GM19468 (cell line): ENCODE results near the gene SACS.
"Not testable (repeated sequence)": the region's sequence is repeated elsewhere in the genome, so short reads cannot be mapped to it uniquely, and the experiment has no call there.

ENCODE experiments used
- ATAC-seq: cut with Tn5 transposase; IDR thresholded peaks from one replicate; pipeline ENCODE4 v1.9.1; 2021; ENCODE audit warnings: mild to moderate bottlenecking, moderate library complexity, moderate number of reproducible peaks; ENCODE audit not compliant: unreplicated experiment; ENCODE audit errors: extremely low read depth

The SACS gene

GRCh38 chr13:23418776-23419683, 14.5 kb downstream of the SACS start:
- no peak for ATAC-seq

GRCh38 chr13:23414682-23415081, 18.8 kb downstream of the SACS start:
- no peak for ATAC-seq

GRCh38 chr13:23411706-23412105, 21.8 kb downstream of the SACS start:
- no peak for ATAC-seq

DNA sequence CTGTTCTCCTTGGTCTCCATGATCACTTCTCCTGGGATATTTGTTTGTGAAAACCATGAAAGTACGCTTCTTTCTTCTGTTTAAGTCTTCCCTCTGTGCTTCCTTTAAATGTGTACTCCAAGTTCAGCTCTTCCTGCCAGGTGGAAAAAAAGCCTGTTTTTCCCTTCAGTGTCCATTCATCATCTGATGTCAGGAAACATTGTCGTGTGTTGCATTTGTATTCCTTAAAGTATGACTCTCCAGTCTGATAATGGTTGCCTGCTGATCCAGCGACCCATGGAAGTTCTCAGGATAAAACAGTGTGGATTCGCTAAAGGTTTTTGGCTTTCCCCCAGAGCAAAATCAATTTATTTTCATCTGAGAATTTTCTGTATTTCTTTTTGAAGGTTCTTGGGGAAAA, 22.3 kb downstream of the SACS start:
- no peak for ATAC-seq

DNA sequence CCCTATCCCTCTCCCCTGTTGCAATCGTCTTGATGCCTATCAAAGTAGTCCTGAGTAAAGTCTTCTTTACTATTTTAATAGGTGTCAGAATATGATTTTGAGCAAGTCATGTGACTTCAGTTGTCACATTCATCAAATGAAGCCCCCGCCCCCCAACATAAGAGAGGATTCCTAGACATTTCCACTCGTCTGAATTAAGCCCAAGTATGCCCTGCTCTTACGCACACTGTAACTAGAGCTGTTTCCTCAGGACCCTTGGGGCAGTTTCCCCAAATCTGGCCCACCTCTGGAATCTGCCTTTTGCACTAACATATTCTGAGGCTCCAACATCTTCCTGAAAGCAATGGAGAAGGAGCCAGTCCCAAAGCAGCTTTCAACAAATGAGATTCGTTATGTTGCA, 25.5 kb downstream of the SACS start:
- no peak for ATAC-seq

GRCh38 chr13:23401156-23401555, 32.3 kb downstream of the SACS start:
- ATAC-seq = not testable (repeated sequence)

DNA sequence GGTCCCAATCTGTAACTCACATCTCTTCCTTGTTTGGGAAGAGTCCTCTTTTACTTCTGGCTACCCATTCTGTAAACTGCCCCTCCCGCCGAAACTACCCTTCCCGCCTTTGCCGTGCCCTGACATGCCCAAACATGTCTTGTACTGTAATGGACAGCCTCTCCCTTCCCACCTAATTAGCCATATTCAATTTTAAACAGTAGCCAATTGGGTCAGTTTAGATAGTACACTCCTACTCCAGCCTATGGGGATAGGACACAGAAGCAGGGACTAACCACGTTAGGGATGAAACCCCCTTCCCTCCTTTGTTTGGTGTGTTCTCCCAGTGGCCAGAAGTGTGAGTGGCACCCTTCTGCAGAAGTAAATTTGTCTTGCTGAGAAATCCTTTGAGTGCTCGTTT, 34.2 kb downstream of the SACS start:
- ATAC-seq = no peak

- ATAC-seq = no peak
Observed at GRCh38 chr13:23394821-23395220, 38.7 kb downstream of the SACS start.

DNA sequence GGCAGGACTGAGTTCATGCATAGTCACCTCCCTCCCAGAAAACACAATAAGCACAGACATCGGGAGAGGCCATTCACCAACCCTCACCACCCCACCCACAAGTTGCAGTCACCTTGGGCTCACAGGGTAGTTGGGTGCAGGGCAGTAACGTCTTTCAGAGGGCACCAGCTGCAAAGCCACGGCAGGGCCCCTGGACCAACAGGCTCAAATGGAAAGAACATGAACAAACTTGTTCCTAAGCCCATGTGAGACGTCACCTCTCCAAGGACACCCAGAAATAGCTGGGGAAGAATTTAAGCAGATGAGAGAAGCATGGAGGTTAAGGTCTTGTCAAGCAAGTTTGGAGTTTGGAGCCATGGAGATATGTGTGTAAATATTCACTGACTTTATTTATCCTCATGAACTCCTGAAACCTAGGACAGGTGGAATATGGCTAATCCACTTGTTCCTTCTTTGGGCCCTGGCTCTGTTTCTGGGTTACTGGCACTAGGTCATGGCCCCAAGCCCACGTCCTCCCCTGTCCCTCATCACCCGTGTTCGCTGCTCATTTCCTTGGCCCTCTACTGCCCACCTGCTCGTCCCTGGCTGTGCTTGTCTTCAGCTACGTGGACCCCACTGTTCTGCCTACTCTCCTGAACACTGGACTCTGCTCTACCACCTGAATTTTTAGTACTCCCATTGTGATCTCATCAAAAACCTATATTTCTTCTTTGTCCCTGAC, 40.4 kb downstream of the SACS start:
- no peak for ATAC-seq

DNA sequence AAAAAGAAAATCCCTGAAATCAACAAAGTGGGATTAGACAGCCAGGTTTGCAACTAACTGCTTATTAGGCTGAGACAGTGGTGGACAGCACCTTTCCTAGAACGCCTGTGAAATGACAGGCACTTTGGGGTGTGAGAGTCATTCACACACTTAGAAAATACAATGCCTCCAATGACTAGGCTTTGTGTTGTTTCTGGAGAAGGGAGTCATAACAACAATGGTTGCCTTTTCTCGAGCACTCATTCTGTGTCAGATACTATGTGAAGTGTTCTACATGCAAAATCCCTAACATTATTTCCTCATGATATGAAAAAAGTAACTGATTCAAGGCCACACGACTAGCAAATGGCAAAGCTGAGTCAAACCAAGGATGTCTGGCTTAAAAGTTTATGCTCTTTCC, 41.2 kb downstream of the SACS start:
- no peak for ATAC-seq

DNA sequence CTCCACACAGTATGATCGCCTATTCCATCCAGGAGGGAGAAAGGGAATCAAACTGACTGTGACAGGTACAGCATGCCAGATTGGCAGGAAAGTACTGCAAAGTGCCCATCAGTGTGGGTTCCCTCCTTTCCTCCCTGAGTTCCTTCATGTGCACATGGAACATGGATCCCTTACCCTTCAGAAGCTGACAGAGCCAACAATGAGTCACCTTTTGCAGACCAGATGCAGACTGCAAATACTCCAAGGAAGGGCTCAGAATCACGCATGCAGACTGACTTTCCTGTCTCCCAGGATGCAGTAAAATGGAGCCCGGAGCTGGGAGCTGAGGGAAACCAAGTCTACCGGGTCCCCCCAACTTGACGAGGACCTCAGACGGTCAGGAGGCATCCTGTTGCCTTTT, 41.8 kb downstream of the SACS start:
- no peak for ATAC-seq

- ATAC-seq = no peak
Observed at GRCh38 chr13:23386533-23386932, 47.0 kb downstream of the SACS start.

DNA sequence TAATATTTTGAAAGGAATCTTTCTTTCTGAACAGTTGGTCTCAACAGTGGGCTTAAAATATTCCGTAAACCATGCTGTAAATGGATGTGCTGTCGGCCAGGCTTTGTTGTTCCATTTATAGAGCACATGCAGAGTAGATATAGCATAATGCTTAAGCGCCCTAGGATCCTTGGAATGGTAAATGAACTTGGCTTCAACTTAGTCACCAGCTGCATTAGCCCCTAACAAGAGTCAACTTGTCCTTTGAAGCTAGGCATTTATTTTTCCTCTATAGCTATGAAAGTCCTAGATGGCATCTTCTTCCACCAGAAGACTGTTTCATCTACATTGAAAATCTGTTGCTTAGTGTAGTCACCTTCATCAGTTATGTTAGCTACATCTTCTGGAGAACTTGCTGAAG, 47.6 kb downstream of the SACS start:
- no peak for ATAC-seq

GRCh38 chr13:23384111-23384510, 49.4 kb downstream of the SACS start:
- peak; percentile 69 for ATAC-seq

GRCh38 chr13:23383151-23383550, 50.4 kb downstream of the SACS start:
- ATAC-seq = no peak

- ATAC-seq = no peak
Observed at GRCh38 chr13:23381866-23382265, 51.6 kb downstream of the SACS start.

- ATAC-seq = no peak
Observed at GRCh38 chr13:23380534-23380933, 53.0 kb downstream of the SACS start.

DNA sequence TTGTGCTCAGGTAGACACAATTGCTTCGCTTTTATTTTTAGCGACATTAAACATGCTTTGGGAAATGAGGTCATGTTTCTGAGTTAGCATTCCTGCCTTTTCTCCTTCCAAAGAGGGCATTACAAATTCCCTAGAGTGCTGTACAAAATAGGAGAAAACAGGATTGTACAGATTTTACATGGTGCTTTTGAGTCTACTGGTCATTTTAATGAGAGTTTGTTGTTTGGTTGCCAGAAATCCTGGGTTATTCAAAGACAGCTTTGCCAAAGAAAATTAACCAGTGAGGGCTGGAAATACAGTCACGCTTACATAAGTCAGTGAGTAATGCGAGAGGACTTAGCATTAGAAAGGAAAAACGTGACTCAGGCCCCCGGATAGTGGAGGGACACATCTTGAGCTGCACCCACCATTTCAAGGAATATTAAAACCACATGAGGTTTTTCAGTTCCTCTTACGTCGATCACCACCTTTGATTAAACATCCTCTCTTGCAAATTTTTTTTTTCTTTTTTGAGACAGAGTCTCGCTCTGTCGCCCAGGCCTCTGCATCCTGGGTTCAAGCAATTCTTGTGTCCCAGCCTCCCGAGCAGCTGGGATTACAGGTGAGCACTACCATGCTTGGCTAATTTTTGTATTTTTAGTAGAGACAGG, 55.4 kb downstream of the SACS start:
- no peak for ATAC-seq

DNA sequence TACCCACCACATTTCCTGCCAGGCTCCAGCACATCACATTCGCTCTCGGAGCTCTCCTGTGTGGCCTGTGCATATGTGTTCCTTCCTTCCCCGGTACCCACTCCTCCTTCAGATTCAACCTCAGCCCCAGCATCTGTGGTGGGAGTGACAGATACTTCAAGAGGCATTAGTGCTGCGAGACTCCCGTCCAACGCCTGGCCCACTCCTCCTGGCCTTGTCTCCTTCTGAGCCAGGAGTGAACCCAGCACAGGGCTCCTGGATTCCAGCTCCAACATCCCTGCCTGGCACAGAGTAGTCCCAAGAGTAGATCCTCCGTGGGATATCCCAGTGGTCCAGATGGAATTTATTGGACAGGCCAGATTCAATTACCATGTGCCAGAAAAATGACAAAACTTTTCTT, 55.9 kb downstream of the SACS start:
- no peak for ATAC-seq

GRCh38 chr13:23375001-23375971, 58.2 kb downstream of the SACS start:
- ATAC-seq = peak; percentile 55
